ENCODE measurements around the gene PROK2.

PROK2 gene

GRCh38 chr3:71726146-71726545 lies 58.8 kb downstream of the PROK2 start:
- no peak overlapping the region for H3K23ac ChIP-seq (ENCODE audit: low read depth, low read length, poor library complexity)
- peaks cover 2 to 15% of the 10 kb centered on the region in 2 donors for H3K4me1 ChIP-seq (ENCODE audit: control insufficient read depth in 2 of 2, insufficient read depth in 1 of 2, low read depth in 1 of 2, low read length in 2 of 2)
- no peak overlapping the region for H3K27ac ChIP-seq (replicated peaks; ENCODE audit: low read length)
- no peak overlapping the region for H4K8ac ChIP-seq (ENCODE audit: low read depth, low read length)
- no peak overlapping the region for H4K91ac ChIP-seq (ENCODE audit: low read depth, low read length, poor library complexity)
- WGBS, 2 donors (ENCODE audit: extremely low coverage in 2 of 2, insufficient read length in 2 of 2, insufficient replicate concordance in 1 of 2) = no CpG with 5 or more reads among the region's 8 CpGs
- no peak overlapping the region for H2BK12ac ChIP-seq (ENCODE audit: low read length)
- no peak for DNase-seq (ENCODE audit: low spot score)
- peak overlapping the region; percentile 12 for H2AK5ac ChIP-seq (ENCODE audit: low read depth, low read length)
- no peak overlapping the region for H3K4ac ChIP-seq (ENCODE audit: low read length)
- no peaks in the 10 kb centered on the region for H3K36me3 ChIP-seq (replicated peaks in 1 of 2; ENCODE audit: control insufficient read depth in 2 of 2, insufficient read depth in 2 of 2, low read length in 2 of 2)
- H2AFZ ChIP-seq (ENCODE audit: low read length) = peak overlapping the region; percentile 98
- H2BK120ac ChIP-seq (ENCODE audit: low read depth, low read length) = no peak overlapping the region
- H3K27me3 ChIP-seq (ENCODE audit: control insufficient read depth in 3 of 3, insufficient read depth in 3 of 3, low read depth in 1 of 3, low read length in 3 of 3) = peaks cover 0 to 62% (median 17%) of the 10 kb centered on the region in 3 experiments
- H3K4me3 ChIP-seq (ENCODE audit: low read length in 2 of 2) = no peak overlapping the region
- H2BK5ac ChIP-seq (ENCODE audit: low read length) = no peak overlapping the region
- no peaks in the 10 kb centered on the region for H3K9me3 ChIP-seq (replicated peaks in 1 of 2; ENCODE audit: control insufficient read depth in 2 of 2, insufficient read depth in 1 of 2, low read depth in 1 of 2, low read length in 2 of 2)
- no peak overlapping the region for H3K9ac ChIP-seq (ENCODE audit: low read depth, low read length, poor library complexity)
- no peak overlapping the region for H2BK15ac ChIP-seq (ENCODE audit: low read length)
- peaks cover 2% of the 10 kb centered on the region for H3K79me1 ChIP-seq (ENCODE audit: low read depth, low read length)
- no peak overlapping the region for H3K14ac ChIP-seq (ENCODE audit: low read length)
- no peak overlapping the region for H3K4me2 ChIP-seq (ENCODE audit: insufficient read depth, low read length, poor library complexity, severe bottlenecking)
- no peak overlapping the region for H3K18ac ChIP-seq (ENCODE audit: low read length)

GRCh38 chr3:71725271-71725991 lies 59.5 kb downstream of the PROK2 start, which contains the start of gene EIF4E3:
Gene EIF4E3 (minus strand): TSS chr3:71725402. CDS start chr3:71725367, 35 bp downstream.
- Histone ChIP-seq H3K9ac (ENCODE audit: low read depth, low read length, poor library complexity) (peak within 1 kb of the TSS; percentile 97), H2BK5ac (ENCODE audit: low read length) (no peak within 1 kb of the TSS)
- DNase-seq (ENCODE audit: low spot score) = peak; percentile 45

GRCh38 chr3:71724584-71725270 lies 60.2 kb downstream of the PROK2 start:
- Histone ChIP-seq H3K27me3 (ENCODE audit: control insufficient read depth in 3 of 3, insufficient read depth in 3 of 3, low read depth in 1 of 3, low read length in 3 of 3) (peaks cover 0 to 68% (median 17%) of the 10 kb centered on the region in 3 experiments), H3K4me3 (ENCODE audit: low read length in 2 of 2) (peak overlapping the region; percentile 55 to 83), H3K14ac (ENCODE audit: low read length) (peak overlapping the region; percentile 73), H4K8ac (ENCODE audit: low read depth, low read length) (no peak overlapping the region), H2BK12ac (ENCODE audit: low read length) (no peak overlapping the region), H3K18ac (ENCODE audit: low read length) (peak overlapping the region; percentile 94), H3K4me2 (ENCODE audit: insufficient read depth, low read length, poor library complexity, severe bottlenecking) (peak overlapping the region; percentile 97), H2BK120ac (ENCODE audit: low read depth, low read length) (no peak overlapping the region), H2BK5ac (ENCODE audit: low read length) (no peak overlapping the region), H3K9ac (ENCODE audit: low read depth, low read length, poor library complexity) (peak overlapping the region; percentile 97), H3K36me3 (replicated peaks in 1 of 2; ENCODE audit: control insufficient read depth in 2 of 2, insufficient read depth in 2 of 2, low read length in 2 of 2) (no peaks in the 10 kb centered on the region), H3K23ac (ENCODE audit: low read depth, low read length, poor library complexity) (peak overlapping the region; percentile 23), H3K4me1 (ENCODE audit: control insufficient read depth in 2 of 2, insufficient read depth in 1 of 2, low read depth in 1 of 2, low read length in 2 of 2) (peaks cover 2 to 15% of the 10 kb centered on the region in 2 donors), H2AK5ac (ENCODE audit: low read depth, low read length) (peak overlapping the region; percentile 51), H3K4ac (ENCODE audit: low read length) (no peak overlapping the region), H3K9me3 (replicated peaks in 1 of 2; ENCODE audit: control insufficient read depth in 2 of 2, insufficient read depth in 1 of 2, low read depth in 1 of 2, low read length in 2 of 2) (no peaks in the 10 kb centered on the region), H2BK15ac (ENCODE audit: low read length) (peak overlapping the region; percentile 33), H2AFZ (ENCODE audit: low read length) (peak overlapping the region; percentile 98), H3K79me1 (ENCODE audit: low read depth, low read length) (peaks cover 2% of the 10 kb centered on the region), H4K91ac (ENCODE audit: low read depth, low read length, poor library complexity) (no peak overlapping the region), H3K27ac (replicated peaks; ENCODE audit: low read length) (no peak overlapping the region)
- no CpG with 5 or more reads among the region's 73 CpGs for WGBS, 2 donors (ENCODE audit: extremely low coverage in 2 of 2, insufficient read length in 2 of 2, insufficient replicate concordance in 1 of 2)
- DNase-seq (ENCODE audit: low spot score) = peak; percentile 24

More at GRCh38 chr3:71725271-71725991, 59.5 kb downstream of the PROK2 start, which contains the start of gene EIF4E3:
- Histone ChIP-seq H2BK12ac (ENCODE audit: low read length) (peak within 1 kb of the TSS; percentile 44), H2BK15ac (ENCODE audit: low read length) (peak within 1 kb of the TSS; percentile 56), H3K27me3 (ENCODE audit: control insufficient read depth in 3 of 3, insufficient read depth in 3 of 3, low read depth in 1 of 3, low read length in 3 of 3) (peaks cover 0 to 67% (median 17%) of the 10 kb centered on the region in 3 experiments), H3K4me3 (ENCODE audit: low read length in 2 of 2) (peak within 1 kb of the TSS; percentile 55 to 83), H3K4ac (ENCODE audit: low read length) (no peak within 1 kb of the TSS), H3K4me1 (ENCODE audit: control insufficient read depth in 2 of 2, insufficient read depth in 1 of 2, low read depth in 1 of 2, low read length in 2 of 2) (peaks cover 2 to 15% of the 10 kb centered on the region in 2 donors), H3K9me3 (replicated peaks in 1 of 2; ENCODE audit: control insufficient read depth in 2 of 2, insufficient read depth in 1 of 2, low read depth in 1 of 2, low read length in 2 of 2) (no peaks in the 10 kb centered on the region), H3K79me1 (ENCODE audit: low read depth, low read length) (peaks cover 2% of the 10 kb centered on the region), H4K91ac (ENCODE audit: low read depth, low read length, poor library complexity) (no peak within 1 kb of the TSS), H3K14ac (ENCODE audit: low read length) (peak within 1 kb of the TSS; percentile 73), H3K27ac (replicated peaks; ENCODE audit: low read length) (no peak within 1 kb of the TSS), H4K8ac (ENCODE audit: low read depth, low read length) (peak within 1 kb of the TSS; percentile 92), H2BK120ac (ENCODE audit: low read depth, low read length) (no peak within 1 kb of the TSS), H2AK5ac (ENCODE audit: low read depth, low read length) (peak within 1 kb of the TSS; percentile 51), H3K23ac (ENCODE audit: low read depth, low read length, poor library complexity) (peak within 1 kb of the TSS; percentile 82), H3K18ac (ENCODE audit: low read length) (peak within 1 kb of the TSS; percentile 94), H2AFZ (ENCODE audit: low read length) (peak within 1 kb of the TSS; percentile 98), H3K4me2 (ENCODE audit: insufficient read depth, low read length, poor library complexity, severe bottlenecking) (peak within 1 kb of the TSS; percentile 97), H3K36me3 (replicated peaks in 1 of 2; ENCODE audit: control insufficient read depth in 2 of 2, insufficient read depth in 2 of 2, low read length in 2 of 2) (no peaks in the 10 kb centered on the region)
- no CpG with 5 or more reads among the region's 80 CpGs for WGBS, 2 donors (ENCODE audit: extremely low coverage in 2 of 2, insufficient read length in 2 of 2, insufficient replicate concordance in 1 of 2)

- Histone ChIP-seq H3K9ac (ENCODE audit: low read depth, low read length, poor library complexity) (no peak overlapping the region), H4K91ac (ENCODE audit: low read depth, low read length, poor library complexity) (no peak overlapping the region), H3K27ac (replicated peaks; ENCODE audit: low read length) (no peak overlapping the region), H3K4me2 (ENCODE audit: insufficient read depth, low read length, poor library complexity, severe bottlenecking) (peak overlapping the region; percentile 97), H3K4me3 (ENCODE audit: low read length in 2 of 2) (no peak overlapping the region), H2BK5ac (ENCODE audit: low read length) (no peak overlapping the region), H3K4me1 (ENCODE audit: control insufficient read depth in 2 of 2, insufficient read depth in 1 of 2, low read depth in 1 of 2, low read length in 2 of 2) (peaks cover 2 to 12% of the 10 kb centered on the region in 2 donors), H3K14ac (ENCODE audit: low read length) (no peak overlapping the region), H2BK12ac (ENCODE audit: low read length) (no peak overlapping the region), H2BK120ac (ENCODE audit: low read depth, low read length) (no peak overlapping the region), H4K8ac (ENCODE audit: low read depth, low read length) (no peak overlapping the region), H3K27me3 (ENCODE audit: control insufficient read depth in 3 of 3, insufficient read depth in 3 of 3, low read depth in 1 of 3, low read length in 3 of 3) (peaks cover 0 to 70% (median 17%) of the 10 kb centered on the region in 3 experiments), H2AFZ (ENCODE audit: low read length) (no peak overlapping the region), H3K23ac (ENCODE audit: low read depth, low read length, poor library complexity) (no peak overlapping the region), H3K79me1 (ENCODE audit: low read depth, low read length) (peaks cover 2% of the 10 kb centered on the region), H3K4ac (ENCODE audit: low read length) (no peak overlapping the region), H3K36me3 (replicated peaks in 1 of 2; ENCODE audit: control insufficient read depth in 2 of 2, insufficient read depth in 2 of 2, low read length in 2 of 2) (no peaks in the 10 kb centered on the region), H3K9me3 (replicated peaks in 1 of 2; ENCODE audit: control insufficient read depth in 2 of 2, insufficient read depth in 1 of 2, low read depth in 1 of 2, low read length in 2 of 2) (no peaks in the 10 kb centered on the region), H3K18ac (ENCODE audit: low read length) (no peak overlapping the region), H2BK15ac (ENCODE audit: low read length) (no peak overlapping the region), H2AK5ac (ENCODE audit: low read depth, low read length) (no peak overlapping the region)
- DNase-seq (ENCODE audit: low spot score) = no peak
Measured at GRCh38 chr3:71724171-71724453, 60.8 kb downstream of the PROK2 start.
